OCI-LY7 (cell line): ENCODE data around the gene UBAC1. TPM values are rescaled to one million over a fixed set of nuclear protein-coding genes. Genes with fewer than 3 reads are reported as not detected.

Experiments used
- BruUV-seq: library from RNA; stranded (reverse); fragments of 400-500 nt; replicated peaks from 2 replicates; lab custom pipeline; 2021; lab: Mats Ljungman, UMichigan
- CTCF ChIA-PET: fragments of 300-600 bp; sonication (Branson Sonifier 250); formaldehyde crosslinking; loops from one replicate; lab custom pipeline; 2022; ENCODE audit warnings: antibody characterized with exemption; ENCODE audit not compliant: unreplicated experiment; lab: Charles Lee
- POLR2A ChIA-PET: fragments of 300-600 bp; sonication (Branson Sonifier 250); formaldehyde crosslinking; loops from one replicate; lab custom pipeline; 2022; ENCODE audit warnings: antibody characterized with exemption; lab: Charles Lee
- DNase-seq: peaks from one replicate; pipeline ENCODE4 v3.0.0-alpha.2; 2015; ENCODE audit warnings: low spot score
- H2AFZ ChIP-seq: fragments of 200-600 bp; sonication (generic), shearing (Covaris generic); 2 replicates; pipeline ENCODE4 v1.6.1; 2014; ENCODE audit warnings: mild to moderate bottlenecking, antibody characterized with exemption, low read length, moderate library complexity
- H3K27ac ChIP-seq: fragments of 200-600 bp; sonication (generic); 2 replicates; pipeline ENCODE4 v1.5.1; 2014; ENCODE audit warnings: mixed run types, low read depth, mild to moderate bottlenecking, moderate library complexity, low read length, inconsistent platforms; ENCODE audit not compliant: poor library complexity, severe bottlenecking
- H3K36me3 ChIP-seq: fragments of 200-600 bp; sonication (generic); 2 replicates; pipeline ENCODE4 v1.6.1; 2014; ENCODE audit warnings: mild to moderate bottlenecking, antibody characterized with exemption, low read length, moderate library complexity, mixed read lengths; ENCODE audit not compliant: insufficient read depth
- H3K4me1 ChIP-seq: fragments of 200-600 bp; sonication (generic); 2 replicates; pipeline ENCODE4 v1.5.1; 2014; ENCODE audit warnings: mild to moderate bottlenecking, low read length; ENCODE audit not compliant: insufficient read depth, poor library complexity, severe bottlenecking
- H3K4me2 ChIP-seq: fragments of 200-600 bp; sonication (generic); 2 replicates; pipeline ENCODE4 v1.6.1; 2014; ENCODE audit warnings: mild to moderate bottlenecking, low read length
- H3K4me3 ChIP-seq: fragments of 200-600 bp; sonication (generic); 2 replicates; pipeline ENCODE4 v1.5.1; 2014; ENCODE audit warnings: mild to moderate bottlenecking, low read depth, low read length; ENCODE audit not compliant: poor library complexity, severe bottlenecking
- H3K79me2 ChIP-seq: fragments of 200-600 bp; sonication (generic); 2 replicates; pipeline ENCODE4 v1.6.1; 2016; ENCODE audit warnings: low read depth, mild to moderate bottlenecking, low read length, moderate library complexity, mixed read lengths; ENCODE audit not compliant: insufficient read depth
- H3K9me2 ChIP-seq: fragments of 200-600 bp; sonication (generic); 2 replicates; pipeline ENCODE4 v1.6.1; 2016; ENCODE audit warnings: mild to moderate bottlenecking, low read length, mixed read lengths; ENCODE audit not compliant: insufficient read depth
- H3K9me3 ChIP-seq: fragments of 200-600 bp; sonication (generic); 2 replicates; pipeline ENCODE4 v1.6.1; 2014; ENCODE audit warnings: mild to moderate bottlenecking, mixed run types, low read length, mixed read lengths
- H4K20me1 ChIP-seq: fragments of 200-600 bp; sonication (generic); 2 replicates; pipeline ENCODE4 v1.6.1; 2014; ENCODE audit warnings: mild to moderate bottlenecking, antibody characterized with exemption, low read length, moderate library complexity, mixed read lengths; ENCODE audit not compliant: insufficient read depth
- CTCF ChIP-seq: fragments of 200-600 bp; sonication (generic); conservative IDR thresholded peaks from 2 replicates; pipeline ENCODE4 v1.5.1; 2014; ENCODE audit warnings: mild to moderate bottlenecking, antibody characterized with exemption, low read length, moderate library complexity, mixed read lengths
- EZH2phosphoT487 ChIP-seq: fragments of 200-600 bp; sonication (generic); IDR thresholded peaks from 2 replicates; pipeline ENCODE4 v1.6.1; 2018; ENCODE audit warnings: low read depth, borderline replicate concordance, mild to moderate bottlenecking, mixed run types, antibody characterized with exemption, low read length, moderate library complexity, mixed read lengths
- intact Hi-C: fragments of 100-400 bp; cut with micrococcal nuclease; formaldehyde crosslinking; loops from one replicate; pipeline ENCODE4 v1.10.0; 2022; ENCODE audit not compliant: unreplicated experiment
- total RNA-seq, 2 experiments: library from RNA; depleted of rRNA in 1 of 2; stranded (reverse); fragments of >200 nt in 1 of 2; shearing (Covaris generic) in 1 of 2; gene quantifications; 2 replicates each; pipeline ENCODE4 v1.2.3, GENCODE V29; 2014 to 2022

The UBAC1 gene
- total RNA-seq, 2 experiments from 2014 or later, result 42.3 to 59.2 TPM

GRCh38 chr9:135884328-135885035 is 76.7 kb downstream of the UBAC1 start:
- no peaks in the 10 kb centered on the region for H3K36me3 ChIP-seq
- H3K27ac ChIP-seq, result no peak overlapping the region
- TF ChIP-seq EZH2phosphoT487, result no peak
- TF ChIP-seq CTCF, result no peak
- H3K4me1 ChIP-seq, result peaks cover 35% of the 10 kb centered on the region
- H3K9me3 ChIP-seq, result no peaks in the 10 kb centered on the region
- no peak overlapping the region for H3K4me3 ChIP-seq
- no peak overlapping the region for H3K4me2 ChIP-seq
- H3K79me2 ChIP-seq, result peaks cover 40% of the 10 kb centered on the region
- H3K9me2 ChIP-seq, result no peaks in the 10 kb centered on the region
- H2AFZ ChIP-seq, result no peak overlapping the region
- DNase-seq, result no peak
- H4K20me1 ChIP-seq, result peaks cover 16% of the 10 kb centered on the region
- CTCF ChIA-PET, result no interaction called here
- POLR2A ChIA-PET, result interaction anchor here (0.5 kb wide), 1 partner anchor 10 kb away, joined by 4 read pairs; no protein-coding TSS in a partner anchor
- intact Hi-C loops, result no loop called here
- BruUV-seq, result no TSS peak

GRCh38 chr9:135883410-135884089 is 77.6 kb downstream of the UBAC1 start:
- TF ChIP-seq CTCF, result no peak
- no peak for TF ChIP-seq EZH2phosphoT487
- ChIA-PET POLR2A (no interaction called here), CTCF (no interaction called here)
- Histone ChIP-seq H3K9me2 (no peaks in the 10 kb centered on the region), H3K79me2 (peaks cover 30% of the 10 kb centered on the region; the same call in 1 of the 2 replicates), H3K27ac (no peak overlapping the region), H2AFZ (no peak overlapping the region), H3K4me3 (no peak overlapping the region), H3K9me3 (no peaks in the 10 kb centered on the region), H3K36me3 (no peaks in the 10 kb centered on the region), H3K4me2 (no peak overlapping the region), H3K4me1 (peaks cover 25% of the 10 kb centered on the region), H4K20me1 (peaks cover 10% of the 10 kb centered on the region)
- peak; percentile 37 for DNase-seq
- BruUV-seq, result no TSS peak
- intact Hi-C loops, result no loop called here

Other genes with a start within 250 kb of the UBAC1 start
- gene CAMSAP1, start 53.8 kb downstream of the UBAC1 start, total RNA-seq (2014; rRNA removed; shearing (Covaris generic)), result 20.1 and 30.4 TPM in 2 replicates
- 33.0 and 39.2 TPM in 2 replicates for gene CAMSAP1, start 53.8 kb downstream of the UBAC1 start, total RNA-seq (2022)
- 0.21 and 0.38 TPM in 2 replicates for gene NACC2, start 133.9 kb upstream of the UBAC1 start, total RNA-seq (2014; rRNA removed; shearing (Covaris generic))
- gene NACC2, start 133.9 kb upstream of the UBAC1 start, total RNA-seq (2022), result 0.63 and 0.72 TPM in 2 replicates
- gene TMEM250, start 157.5 kb upstream of the UBAC1 start, total RNA-seq (2014; rRNA removed; shearing (Covaris generic)), result 38.4 and 51.0 TPM in 2 replicates
- 50.5 and 53.8 TPM in 2 replicates for gene TMEM250, start 157.5 kb upstream of the UBAC1 start, total RNA-seq (2022)
- not detected in 2 replicates for gene LHX3, start 243.8 kb upstream of the UBAC1 start, total RNA-seq (2014; rRNA removed; shearing (Covaris generic))
- gene LHX3, start 243.8 kb upstream of the UBAC1 start, total RNA-seq (2022), result 0.15 TPM in 1 of 2 replicates, not detected in the other